Trophoblast cell (in vitro differentiated cells and primary cell): ENCODE data around the gene IER5.

ENCODE experiments used
- DNase-seq, 2 donors: peaks; one replicate each; pipeline ENCODE4 v3.0.0-alpha.2; 2016
- H2AFZ ChIP-seq: 2 replicates; pipeline ENCODE4 v1.6.1; 2013; ENCODE audit warnings: low read length, moderate library complexity, mild to moderate bottlenecking; ENCODE audit not compliant: insufficient read depth, poor library complexity
- H2AK5ac ChIP-seq: 2 replicates; pipeline ENCODE4 v1.6.1; 2013; ENCODE audit warnings: mild to moderate bottlenecking, low read length
- H2BK120ac ChIP-seq: 2 replicates; pipeline ENCODE4 v1.6.1; 2013; ENCODE audit warnings: low read length, mild to moderate bottlenecking, moderate library complexity; ENCODE audit not compliant: insufficient read depth, poor library complexity
- H2BK12ac ChIP-seq: 2 replicates; pipeline ENCODE4 v1.6.1; 2013; ENCODE audit warnings: mild to moderate bottlenecking, low read length, moderate library complexity
- H2BK5ac ChIP-seq: 2 replicates; pipeline ENCODE4 v1.6.1; 2013; ENCODE audit warnings: low read length, low read depth, moderate library complexity, mild to moderate bottlenecking; ENCODE audit not compliant: poor library complexity
- H3K14ac ChIP-seq: 2 replicates; pipeline ENCODE4 v1.6.1; 2013; ENCODE audit warnings: mild to moderate bottlenecking, low read length
- H3K18ac ChIP-seq: 2 replicates; pipeline ENCODE4 v1.6.1; 2013; ENCODE audit warnings: mild to moderate bottlenecking, low read length
- H3K23ac ChIP-seq: 2 replicates; pipeline ENCODE4 v1.6.1; 2013; ENCODE audit warnings: low read length
- H3K27ac ChIP-seq: 2 replicates; pipeline ENCODE4 v1.5.1; 2013; ENCODE audit warnings: low read depth, mild to moderate bottlenecking, inconsistent platforms, low read length, moderate library complexity
- H3K27me3 ChIP-seq: 2 replicates; pipeline ENCODE4 v1.6.1; 2013; ENCODE audit warnings: inconsistent platforms, mild to moderate bottlenecking, low read length, moderate library complexity; ENCODE audit not compliant: insufficient read depth
- H3K36me3 ChIP-seq, 2 experiments: 1 replicate in 1 of 2; 2 replicates in 1 of 2; pipeline ENCODE4 v1.6.1; 2013; ENCODE audit warnings: low read length in 2 of 2, mild to moderate bottlenecking in 2 of 2, moderate library complexity in 1 of 2; ENCODE audit not compliant: insufficient read depth in 2 of 2, control insufficient read depth in 1 of 2
- H3K4ac ChIP-seq: 2 replicates; pipeline ENCODE4 v1.6.1; 2013; ENCODE audit warnings: low read depth, mild to moderate bottlenecking, low read length, moderate library complexity
- H3K4me1 ChIP-seq, 2 experiments: 1 replicate in 1 of 2; 2 replicates in 1 of 2; pipeline ENCODE4 v1.6.1; 2013; ENCODE audit warnings: low read length in 2 of 2, mild to moderate bottlenecking in 2 of 2, moderate library complexity in 1 of 2; ENCODE audit not compliant: insufficient read depth in 2 of 2, control insufficient read depth in 1 of 2
- H3K4me2 ChIP-seq: 2 replicates; pipeline ENCODE4 v1.6.1; 2013; ENCODE audit warnings: inconsistent platforms, mild to moderate bottlenecking, low read length, moderate library complexity
- H3K4me3 ChIP-seq: 2 replicates; pipeline ENCODE4 v1.5.1; 2013; ENCODE audit warnings: mild to moderate bottlenecking, low read depth, low read length, inconsistent platforms
- H3K79me1 ChIP-seq: one replicate; pipeline ENCODE4 v1.6.1; 2013; ENCODE audit warnings: low read length
- H3K79me2 ChIP-seq: 2 replicates; pipeline ENCODE4 v1.6.1; 2013; ENCODE audit warnings: low read length, mild to moderate bottlenecking; ENCODE audit not compliant: control insufficient read depth, insufficient read depth, poor library complexity
- H3K9ac ChIP-seq: 2 replicates; pipeline ENCODE4 v1.6.1; 2013; ENCODE audit warnings: mild to moderate bottlenecking, low read length
- H3K9me3 ChIP-seq: 2 replicates; pipeline ENCODE4 v1.6.1; 2013; ENCODE audit warnings: low read depth, mild to moderate bottlenecking, control low read depth, inconsistent platforms, low read length; ENCODE audit not compliant: insufficient read depth
- H4K12ac ChIP-seq: 2 replicates; pipeline ENCODE4 v1.6.1; 2013; ENCODE audit warnings: low read depth, mild to moderate bottlenecking, low read length, moderate library complexity
- H4K8ac ChIP-seq: 2 replicates; pipeline ENCODE4 v1.6.1; 2013; ENCODE audit warnings: low read depth, mild to moderate bottlenecking, low read length, moderate library complexity
- H4K91ac ChIP-seq: one replicate; pipeline ENCODE4 v1.6.1; 2013; ENCODE audit warnings: low read depth, mild to moderate bottlenecking, low read length, moderate library complexity
- WGBS: extraction: QIAGEN DNeasy Blood & Tissue Kit; methylation state at CpG from one replicate; pipeline ENCODE4 v1.1.7; 2013; ENCODE audit warnings: missing lambda C conversion rate; ENCODE audit not compliant: insufficient read length, insufficient coverage; ENCODE audit errors: extremely low coverage; 5-methylcytosine and 5-hydroxymethylcytosine counted together

IER5 gene

DNA sequence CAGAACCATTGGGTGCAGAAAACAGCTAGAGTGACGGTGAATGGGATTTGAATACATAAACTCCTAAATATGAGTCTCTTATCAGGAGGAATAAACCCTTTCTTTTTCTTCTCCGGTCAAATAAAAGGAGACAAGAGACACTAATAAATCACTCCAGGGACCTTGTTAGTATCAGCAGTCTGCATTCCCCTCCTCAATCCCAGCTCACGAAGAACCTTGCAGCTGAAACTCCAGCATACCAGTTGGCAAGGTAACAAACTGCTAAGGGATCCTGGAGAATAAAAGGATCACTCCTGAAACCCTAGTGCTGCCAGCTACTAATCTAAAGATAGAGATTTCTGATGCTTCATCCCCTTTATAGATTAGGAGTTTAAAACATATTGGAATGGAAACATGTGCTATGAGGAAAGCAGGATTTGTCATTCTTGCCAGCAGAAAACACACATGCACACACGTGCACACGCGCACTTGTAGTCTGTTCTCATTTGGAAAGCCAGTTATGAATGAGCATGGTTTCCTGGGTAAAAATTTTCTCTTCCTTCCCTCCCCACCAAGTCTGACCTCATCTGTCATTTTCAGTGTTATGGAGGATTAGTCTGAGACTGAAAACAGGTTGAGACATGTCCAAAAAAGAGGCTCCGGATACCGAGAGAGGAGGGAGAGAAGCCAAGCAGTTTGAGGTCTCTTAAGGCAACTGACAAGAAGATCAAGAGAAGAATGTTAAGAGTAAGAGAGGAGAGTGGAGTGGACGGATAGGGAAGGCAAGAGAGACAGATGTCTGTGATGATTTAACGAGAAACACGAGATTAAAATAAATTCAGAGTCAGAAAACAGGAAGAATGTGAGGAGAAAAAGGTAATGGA, 10.9 kb downstream of the IER5 start:
- H4K8ac ChIP-seq: peak overlapping the region; percentile 37
- no peak overlapping the region for H3K4ac ChIP-seq
- peaks cover 29 to 37% of the 10 kb centered on the region in 2 experiments for H3K4me1 ChIP-seq
- H3K4me3 ChIP-seq: no peak overlapping the region
- peak overlapping the region; percentile 70 for H2BK5ac ChIP-seq
- peaks cover 29% of the 10 kb centered on the region for H3K79me1 ChIP-seq
- no peaks in the 10 kb centered on the region for H3K27me3 ChIP-seq
- H3K23ac ChIP-seq: no peak overlapping the region
- H2AFZ ChIP-seq: no peak overlapping the region
- DNase-seq: peak in 1 of 2 donors; percentile 50
- H3K18ac ChIP-seq: peak overlapping the region; percentile 65
- peak overlapping the region; percentile 68 for H3K27ac ChIP-seq
- H3K4me2 ChIP-seq: no peak overlapping the region
- H2BK120ac ChIP-seq: peak overlapping the region; percentile 74
- 100% methylated on average over 1 of the region's 11 CpGs for WGBS
- H2BK12ac ChIP-seq: peak overlapping the region; percentile 44
- H4K12ac ChIP-seq: no peak overlapping the region
- H3K36me3 ChIP-seq: no peaks in the 10 kb centered on the region
- peak overlapping the region; percentile 48 for H4K91ac ChIP-seq
- H3K14ac ChIP-seq: no peak overlapping the region
- no peak overlapping the region for H3K9ac ChIP-seq
- no peak overlapping the region for H2AK5ac ChIP-seq
- peaks cover 2% of the 10 kb centered on the region for H3K79me2 ChIP-seq
- no peaks in the 10 kb centered on the region for H3K9me3 ChIP-seq

DNA sequence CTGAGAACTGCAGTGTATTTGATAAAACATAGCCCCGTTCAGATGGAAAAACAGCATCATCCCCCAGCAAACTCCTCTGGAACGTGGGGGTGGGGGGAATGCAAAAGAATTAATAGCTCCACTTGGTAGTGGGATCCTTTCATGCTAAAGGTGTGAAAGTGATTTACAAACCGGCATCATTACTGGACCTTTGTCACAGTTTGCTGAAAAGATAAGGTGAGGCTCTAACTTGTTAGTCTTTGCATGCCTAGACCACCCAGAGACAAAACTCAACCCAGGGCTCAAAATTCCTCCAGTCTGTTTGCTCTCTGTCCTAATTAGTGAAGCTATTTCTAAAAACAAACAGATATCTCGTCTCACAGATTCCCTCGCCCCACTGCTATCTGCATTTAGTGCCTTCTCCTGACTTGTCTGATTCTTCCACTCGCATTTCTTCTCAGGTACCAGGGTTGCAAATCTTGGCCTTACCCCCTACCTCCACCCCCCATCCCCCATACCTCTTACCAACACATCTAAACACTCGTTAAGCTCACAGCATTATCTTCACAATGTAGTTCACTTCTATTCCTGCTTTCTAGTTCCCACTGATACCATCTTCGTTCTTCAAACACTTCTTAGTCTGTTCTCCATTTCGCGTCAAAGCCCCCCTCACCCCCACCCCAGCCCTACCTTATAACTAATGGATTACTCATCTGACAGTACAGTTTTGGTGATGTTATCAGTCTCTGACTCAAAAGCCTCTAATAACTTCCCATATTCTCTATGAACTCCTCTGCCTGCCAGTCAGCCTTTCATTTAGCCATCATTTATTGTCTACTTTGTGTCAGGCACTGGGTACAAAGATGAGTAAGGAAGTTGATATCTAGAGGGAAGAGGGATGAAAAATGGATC, 11.8 kb downstream of the IER5 start:
- Histone ChIP-seq H3K23ac (no peak overlapping the region), H3K79me1 (peaks cover 36% of the 10 kb centered on the region), H3K79me2 (peaks cover 8% of the 10 kb centered on the region), H3K4me2 (peak overlapping the region; percentile 17), H2BK5ac (peak overlapping the region; percentile 70), H4K8ac (peak overlapping the region; percentile 44), H3K4me1 (peaks cover 30 to 32% of the 10 kb centered on the region in 2 experiments), H2AFZ (no peak overlapping the region), H2BK12ac (peak overlapping the region; percentile 44), H3K36me3 (no peaks in the 10 kb centered on the region), H3K4ac (peak overlapping the region; percentile 37), H2AK5ac (no peak overlapping the region), H4K12ac (no peak overlapping the region), H4K91ac (peak overlapping the region; percentile 48), H3K14ac (peak overlapping the region; percentile 47), H3K27ac (peak overlapping the region; percentile 68), H2BK120ac (peak overlapping the region; percentile 74), H3K4me3 (no peak overlapping the region), H3K27me3 (no peaks in the 10 kb centered on the region), H3K9me3 (no peaks in the 10 kb centered on the region), H3K9ac (no peak overlapping the region), H3K18ac (peak overlapping the region; percentile 65)
- WGBS: 100% methylated on average over 1 of the region's 10 CpGs
- peak; percentile 63 to 73 for DNase-seq

DNA sequence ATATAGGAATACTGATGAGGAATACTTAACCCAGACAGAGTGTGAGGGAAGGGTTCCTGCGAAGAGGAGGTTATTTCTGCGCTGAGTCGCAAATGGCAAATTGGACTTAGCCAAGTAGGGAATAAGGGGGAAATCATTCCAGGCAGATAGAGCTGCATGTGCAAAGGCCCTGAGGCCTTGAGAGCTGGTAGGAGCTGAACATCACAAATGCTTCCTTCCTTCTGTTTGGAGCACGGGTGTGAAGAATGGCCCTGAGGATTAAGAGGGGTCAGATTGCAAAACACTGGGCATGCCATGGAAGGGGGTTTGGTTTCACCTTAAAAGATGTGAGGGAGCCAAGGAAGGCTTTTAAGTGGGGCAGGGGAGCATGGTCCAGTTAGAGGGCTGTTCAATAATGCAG, 12.4 kb downstream of the IER5 start:
- Histone ChIP-seq H3K27ac (peak overlapping the region; percentile 4), H3K14ac (no peak overlapping the region), H4K12ac (no peak overlapping the region), H2BK120ac (peak overlapping the region; percentile 12), H3K79me2 (peaks cover 8% of the 10 kb centered on the region), H3K23ac (no peak overlapping the region), H3K9me3 (no peaks in the 10 kb centered on the region), H4K8ac (no peak overlapping the region), H3K4me1 (peaks cover 32 to 36% of the 10 kb centered on the region in 2 experiments), H2AFZ (no peak overlapping the region), H2BK12ac (peak overlapping the region; percentile 86), H3K4me3 (no peak overlapping the region), H3K36me3 (no peaks in the 10 kb centered on the region), H2AK5ac (no peak overlapping the region), H3K79me1 (peaks cover 36% of the 10 kb centered on the region), H2BK5ac (peak overlapping the region; percentile 26), H4K91ac (peak overlapping the region; percentile 70), H3K27me3 (no peaks in the 10 kb centered on the region), H3K18ac (peak overlapping the region; percentile 37), H3K9ac (no peak overlapping the region), H3K4ac (no peak overlapping the region), H3K4me2 (no peak overlapping the region)
- DNase-seq: no peak
- WGBS: no CpG with 5 or more reads among the region's 4 CpGs

DNA sequence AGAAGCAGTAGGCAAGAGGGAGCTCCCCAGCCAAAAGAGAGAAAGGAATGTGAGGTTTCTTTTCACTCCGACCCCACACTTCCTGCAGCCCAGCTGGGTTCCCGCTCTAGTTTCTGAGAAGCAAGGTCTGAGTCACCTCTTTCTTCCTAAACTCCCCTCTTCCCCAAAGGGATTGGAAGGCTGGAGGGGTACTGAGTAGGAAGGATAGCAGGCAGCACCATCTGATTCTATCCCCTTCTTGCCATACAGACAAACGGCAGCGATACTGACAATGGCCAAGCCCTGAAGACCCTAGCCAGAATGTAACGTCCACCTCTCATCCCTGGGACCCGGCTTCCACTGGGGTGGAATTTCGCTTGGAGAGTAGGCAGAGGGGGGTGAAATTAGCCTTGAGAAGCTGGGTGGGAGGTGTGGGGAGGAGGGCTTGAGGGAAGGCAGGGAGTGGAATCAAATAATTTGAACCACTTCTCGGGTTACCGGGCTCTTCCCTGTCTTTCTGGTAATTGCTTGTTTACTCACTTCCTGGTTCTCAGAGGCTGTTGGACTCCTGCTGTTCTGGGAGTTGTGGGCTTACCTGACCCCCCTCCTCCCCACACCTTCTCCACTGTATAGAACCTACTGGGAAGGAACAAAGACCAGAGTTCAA, 13.2 kb downstream of the IER5 start:
- no peak overlapping the region for H4K12ac ChIP-seq
- peaks cover 8% of the 10 kb centered on the region for H3K79me2 ChIP-seq
- no peaks in the 10 kb centered on the region for H3K36me3 ChIP-seq
- no peak overlapping the region for H3K4ac ChIP-seq
- H3K9me3 ChIP-seq: no peaks in the 10 kb centered on the region
- peak overlapping the region; percentile 1 for H4K8ac ChIP-seq
- H2AK5ac ChIP-seq: peak overlapping the region; percentile 33
- peak overlapping the region; percentile 68 for H4K91ac ChIP-seq
- peak overlapping the region; percentile 7 for H2BK12ac ChIP-seq
- no peaks in the 10 kb centered on the region for H3K27me3 ChIP-seq
- peak overlapping the region; percentile 50 for H2BK120ac ChIP-seq
- H3K9ac ChIP-seq: no peak overlapping the region
- no peak overlapping the region for H3K23ac ChIP-seq
- peaks cover 32 to 36% of the 10 kb centered on the region in 2 experiments for H3K4me1 ChIP-seq
- DNase-seq: no peak
- H3K4me3 ChIP-seq: no peak overlapping the region
- peak overlapping the region; percentile 2 for H3K14ac ChIP-seq
- H2AFZ ChIP-seq: no peak overlapping the region
- peak overlapping the region; percentile 23 for H2BK5ac ChIP-seq
- peaks cover 36% of the 10 kb centered on the region for H3K79me1 ChIP-seq
- WGBS: no CpG with 5 or more reads among the region's 9 CpGs
- peak overlapping the region; percentile 51 for H3K4me2 ChIP-seq
- H3K27ac ChIP-seq: peak overlapping the region; percentile 3
- peak overlapping the region; percentile 0 for H3K18ac ChIP-seq
